Measurements from ENCODE around the gene BTRC. TPM values are rescaled to one million over a fixed set of nuclear protein-coding genes. Genes with fewer than 3 reads are reported as not detected.

Gene BTRC
- total and polyA plus RNA-seq, 10 of the 15 experiments (the other 5 are each of a cell fraction or from before 2014, with no cell fraction given) = 2.2 to 18.6 (median 8.6) TPM

DNA sequence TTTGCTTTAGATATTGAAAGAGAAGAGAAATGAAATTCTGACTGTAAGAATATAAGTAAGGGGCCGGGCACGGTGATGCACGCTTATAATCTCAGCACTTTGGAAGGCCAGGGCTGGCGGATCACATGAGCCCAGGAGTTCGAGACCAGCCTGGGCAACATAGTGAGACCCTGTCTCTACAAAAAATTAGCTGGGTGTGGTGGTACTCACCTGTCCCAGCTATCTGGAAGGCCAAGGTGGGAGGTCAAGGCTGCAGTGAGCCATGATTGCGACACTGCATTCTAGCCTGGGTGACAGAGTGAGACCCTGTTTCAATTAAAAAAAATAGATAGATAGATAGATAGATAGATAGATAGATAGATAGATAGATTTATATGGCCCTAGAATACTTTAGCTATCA, 82.3 kb downstream of the BTRC start:
- Histone ChIP-seq H3K36me3 (ENCODE audit: control insufficient read depth in 2 of 2, insufficient read depth in 2 of 2, low read length in 1 of 2) (no peaks in the 10 kb centered on the region), H3K27me3 (replicated peaks in 1 of 2; ENCODE audit: control insufficient read depth in 2 of 2, insufficient read depth in 2 of 2, low read length in 1 of 2) (no peaks in the 10 kb centered on the region), H3K9ac (ENCODE audit: control insufficient read depth, insufficient read depth, low read length) (no peak overlapping the region), H3K79me2 (ENCODE audit: control insufficient read depth, insufficient read depth, low read length) (no peaks in the 10 kb centered on the region), H3K9me3 (replicated peaks; ENCODE audit: control insufficient read depth, insufficient read depth, low read length) (no peaks in the 10 kb centered on the region), H2AFZ (ENCODE audit: control insufficient read depth, low read depth, low read length) (no peak overlapping the region), H3K27ac (ENCODE audit: control insufficient read depth, insufficient read depth) (no peak overlapping the region), H3K4me1 (ENCODE audit: control insufficient read depth, insufficient read depth, low read length) (no peaks in the 10 kb centered on the region), H3K4me2 (ENCODE audit: control insufficient read depth, insufficient read depth) (no peak overlapping the region), H4K20me1 (ENCODE audit: control insufficient read depth, insufficient read depth) (no peaks in the 10 kb centered on the region), H3K4me3 (no peak overlapping the region)
- 97% methylated on average over 6 of the region's 6 CpGs for WGBS (ENCODE audit: insufficient coverage, insufficient replicate concordance, low lambda C conversion rate, missing lambda C conversion rate)
- TF ChIP-seq, protein P1, sequence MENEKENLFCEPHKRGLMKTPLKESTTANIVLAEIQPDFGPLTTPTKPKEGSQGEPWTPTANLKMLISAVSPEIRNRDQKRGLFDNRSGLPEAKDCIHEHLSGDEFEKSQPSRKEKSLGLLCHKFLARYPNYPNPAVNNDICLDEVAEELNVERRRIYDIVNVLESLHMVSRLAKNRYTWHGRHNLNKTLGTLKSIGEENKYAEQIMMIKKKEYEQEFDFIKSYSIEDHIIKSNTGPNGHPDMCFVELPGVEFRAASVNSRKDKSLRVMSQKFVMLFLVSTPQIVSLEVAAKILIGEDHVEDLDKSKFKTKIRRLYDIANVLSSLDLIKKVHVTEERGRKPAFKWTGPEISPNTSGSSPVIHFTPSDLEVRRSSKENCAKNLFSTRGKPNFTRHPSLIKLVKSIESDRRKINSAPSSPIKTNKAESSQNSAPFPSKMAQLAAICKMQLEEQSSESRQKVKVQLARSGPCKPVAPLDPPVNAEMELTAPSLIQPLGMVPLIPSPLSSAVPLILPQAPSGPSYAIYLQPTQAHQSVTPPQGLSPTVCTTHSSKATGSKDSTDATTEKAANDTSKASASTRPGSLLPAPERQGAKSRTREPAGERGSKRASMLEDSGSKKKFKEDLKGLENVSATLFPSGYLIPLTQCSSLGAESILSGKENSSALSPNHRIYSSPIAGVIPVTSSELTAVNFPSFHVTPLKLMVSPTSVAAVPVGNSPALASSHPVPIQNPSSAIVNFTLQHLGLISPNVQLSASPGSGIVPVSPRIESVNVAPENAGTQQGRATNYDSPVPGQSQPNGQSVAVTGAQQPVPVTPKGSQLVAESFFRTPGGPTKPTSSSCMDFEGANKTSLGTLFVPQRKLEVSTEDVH (IDR thresholded peaks at IDR 0.05; ENCODE audit: low read depth, partially characterized antibody) = no peak
- TF ChIP-seq, protein P2, sequence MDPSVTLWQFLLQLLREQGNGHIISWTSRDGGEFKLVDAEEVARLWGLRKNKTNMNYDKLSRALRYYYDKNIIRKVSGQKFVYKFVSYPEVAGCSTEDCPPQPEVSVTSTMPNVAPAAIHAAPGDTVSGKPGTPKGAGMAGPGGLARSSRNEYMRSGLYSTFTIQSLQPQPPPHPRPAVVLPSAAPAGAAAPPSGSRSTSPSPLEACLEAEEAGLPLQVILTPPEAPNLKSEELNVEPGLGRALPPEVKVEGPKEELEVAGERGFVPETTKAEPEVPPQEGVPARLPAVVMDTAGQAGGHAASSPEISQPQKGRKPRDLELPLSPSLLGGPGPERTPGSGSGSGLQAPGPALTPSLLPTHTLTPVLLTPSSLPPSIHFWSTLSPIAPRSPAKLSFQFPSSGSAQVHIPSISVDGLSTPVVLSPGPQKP (IDR thresholded peaks at IDR 0.05; ENCODE audit: low read depth, low read length) = no peak
- TF ChIP-seq ZNF217 (IDR thresholded peaks at IDR 0.05) (no peak), KAT2A (conservative IDR thresholded peaks at IDR 0.05; ENCODE audit: control insufficient read depth, low read depth, low read length) (no peak), ZNF24 (IDR thresholded peaks at IDR 0.05) (no peak), BRCA1 (IDR thresholded peaks at IDR 0.05; ENCODE audit: low read depth, low read length) (no peak), FOS (IDR thresholded peaks at IDR 0.05; ENCODE audit: borderline replicate concordance, extremely low read depth, insufficient read length) (no peak), NFYB (IDR thresholded peaks at IDR 0.05; ENCODE audit: insufficient read depth, low read depth, low read length) (no peak), SIN3A (IDR thresholded peaks at IDR 0.05; ENCODE audit: low read depth, low read length) (no peak), SUPT20H (IDR thresholded peaks at IDR 0.05; ENCODE audit: borderline replicate concordance, control insufficient read depth, low read depth, low read length) (no peak), BCL11A (IDR thresholded peaks at IDR 0.05; ENCODE audit: low read depth, low read length) (no peak), IKZF2 (IDR thresholded peaks at IDR 0.05) (no peak), PAX8 (IDR thresholded peaks at IDR 0.05) (no peak), IRF4 (IDR thresholded peaks at IDR 0.05; ENCODE audit: low read depth, low read length) (no peak), RAD21 (IDR thresholded peaks at IDR 0.05; ENCODE audit: insufficient read depth, low read depth, low read length) (no peak)
- TF ChIP-seq, protein P3, sequence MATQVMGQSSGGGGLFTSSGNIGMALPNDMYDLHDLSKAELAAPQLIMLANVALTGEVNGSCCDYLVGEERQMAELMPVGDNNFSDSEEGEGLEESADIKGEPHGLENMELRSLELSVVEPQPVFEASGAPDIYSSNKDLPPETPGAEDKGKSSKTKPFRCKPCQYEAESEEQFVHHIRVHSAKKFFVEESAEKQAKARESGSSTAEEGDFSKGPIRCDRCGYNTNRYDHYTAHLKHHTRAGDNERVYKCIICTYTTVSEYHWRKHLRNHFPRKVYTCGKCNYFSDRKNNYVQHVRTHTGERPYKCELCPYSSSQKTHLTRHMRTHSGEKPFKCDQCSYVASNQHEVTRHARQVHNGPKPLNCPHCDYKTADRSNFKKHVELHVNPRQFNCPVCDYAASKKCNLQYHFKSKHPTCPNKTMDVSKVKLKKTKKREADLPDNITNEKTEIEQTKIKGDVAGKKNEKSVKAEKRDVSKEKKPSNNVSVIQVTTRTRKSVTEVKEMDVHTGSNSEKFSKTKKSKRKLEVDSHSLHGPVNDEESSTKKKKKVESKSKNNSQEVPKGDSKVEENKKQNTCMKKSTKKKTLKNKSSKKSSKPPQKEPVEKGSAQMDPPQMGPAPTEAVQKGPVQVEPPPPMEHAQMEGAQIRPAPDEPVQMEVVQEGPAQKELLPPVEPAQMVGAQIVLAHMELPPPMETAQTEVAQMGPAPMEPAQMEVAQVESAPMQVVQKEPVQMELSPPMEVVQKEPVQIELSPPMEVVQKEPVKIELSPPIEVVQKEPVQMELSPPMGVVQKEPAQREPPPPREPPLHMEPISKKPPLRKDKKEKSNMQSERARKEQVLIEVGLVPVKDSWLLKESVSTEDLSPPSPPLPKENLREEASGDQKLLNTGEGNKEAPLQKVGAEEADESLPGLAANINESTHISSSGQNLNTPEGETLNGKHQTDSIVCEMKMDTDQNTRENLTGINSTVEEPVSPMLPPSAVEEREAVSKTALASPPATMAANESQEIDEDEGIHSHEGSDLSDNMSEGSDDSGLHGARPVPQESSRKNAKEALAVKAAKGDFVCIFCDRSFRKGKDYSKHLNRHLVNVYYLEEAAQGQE (IDR thresholded peaks at IDR 0.05; ENCODE audit: low read depth, low read length) = no peak
- no TSS peak for BruUV-seq (replicated peaks)
- intact Hi-C loops (cut with micrococcal nuclease; ENCODE audit: unreplicated experiment) (no loop called here), in situ Hi-C loops (cut with MboI) (no loop called here)
- DNase-seq (ENCODE audit: low read depth, low spot score) = no peak
- ATAC-seq = no peak
- ChIA-PET CTCF (interaction anchor here (0.5 to 1.6 kb wide), 6 partner anchors 8 to 310 kb away, joined by 3 to 7 read pairs (median 3); no protein-coding TSS in a partner anchor), POLR2A (interaction anchor here (0.6 kb wide), 1 partner anchor 330 kb away, joined by 3 read pairs; no protein-coding TSS in a partner anchor), SMC1A (ENCODE audit: uncharacterized antibody, unreplicated experiment) (interaction anchor here (1.0 to 1.6 kb wide), 3 partner anchors 8 to 31 kb away, joined by 3 to 4 read pairs (median 3); no protein-coding TSS in a partner anchor), RAD21 (ENCODE audit: unreplicated experiment) (no interaction called here)
- no peak for FAIRE-seq

Data from GM12878 (cell line).